HG03139 (cell line): ENCODE data around the gene PLEKHA3.
A peak's percentile ranks its signal among the peaks of the same experiment; 100 is the strongest.
"Not testable (repeated sequence)": the region's sequence is repeated elsewhere in the genome, so short reads cannot be mapped to it uniquely, and the experiment has no call there.

Experiments used
- ATAC-seq: cut with Tn5 transposase; IDR thresholded peaks from one replicate; pipeline ENCODE4 v1.9.1; 2021; ENCODE audit not compliant: unreplicated experiment

Gene PLEKHA3

GRCh38 chr2:178522950-178523595 is 42.8 kb downstream of the PLEKHA3 start:
- ATAC-seq, result peak; percentile 94

GRCh38 chr2:178523596-178524134 is 43.4 kb downstream of the PLEKHA3 start:
- peak; percentile 2 for ATAC-seq

GRCh38 chr2:178525010-178525409 is 44.8 kb downstream of the PLEKHA3 start:
- ATAC-seq, result not testable (repeated sequence)

- ATAC-seq, result not testable (repeated sequence)
These were observed 45.2 kb downstream of the PLEKHA3 start for GRCh38 chr2:178525460-178525859.

- no peak for ATAC-seq
These were observed 46.0 kb downstream of the PLEKHA3 start for GRCh38 chr2:178526256-178526655.

- ATAC-seq, result no peak
These were observed 47.3 kb downstream of the PLEKHA3 start for GRCh38 chr2:178527592-178527991.

- ATAC-seq, result no peak
These were observed 48.4 kb downstream of the PLEKHA3 start for GRCh38 chr2:178528647-178529046.

GRCh38 chr2:178529194-178529593 is 48.9 kb downstream of the PLEKHA3 start:
- ATAC-seq, result no peak

GRCh38 chr2:178530131-178530530 is 49.9 kb downstream of the PLEKHA3 start:
- ATAC-seq, result peak; percentile 1

- peak; percentile 91 for ATAC-seq
These were observed 50.4 kb downstream of the PLEKHA3 start for GRCh38 chr2:178530625-178531142.

GRCh38 chr2:178531168-178531567 is 50.9 kb downstream of the PLEKHA3 start:
- no peak for ATAC-seq

GRCh38 chr2:178536037-178536436 is 55.8 kb downstream of the PLEKHA3 start:
- ATAC-seq, result no peak

- ATAC-seq, result no peak
These were observed 61.9 kb downstream of the PLEKHA3 start for GRCh38 chr2:178542161-178542560.

- no peak for ATAC-seq
These were observed 62.3 kb downstream of the PLEKHA3 start for GRCh38 chr2:178542569-178542968.

GRCh38 chr2:178550352-178550751 is 70.1 kb downstream of the PLEKHA3 start:
- no peak for ATAC-seq

GRCh38 chr2:178553047-178553446 is 72.8 kb downstream of the PLEKHA3 start:
- no peak for ATAC-seq
